ENCODE measurements around the gene SCGB1D4.

SCGB1D4 gene

GRCh38 chr11:62273789-62274275 is 25.0 kb downstream of the SCGB1D4 start:
- no peak for DNase-seq (ENCODE audit: low spot score)

GRCh38 chr11:62273284-62273683 is 25.6 kb downstream of the SCGB1D4 start:
- no peak for DNase-seq (ENCODE audit: low spot score)

DNA sequence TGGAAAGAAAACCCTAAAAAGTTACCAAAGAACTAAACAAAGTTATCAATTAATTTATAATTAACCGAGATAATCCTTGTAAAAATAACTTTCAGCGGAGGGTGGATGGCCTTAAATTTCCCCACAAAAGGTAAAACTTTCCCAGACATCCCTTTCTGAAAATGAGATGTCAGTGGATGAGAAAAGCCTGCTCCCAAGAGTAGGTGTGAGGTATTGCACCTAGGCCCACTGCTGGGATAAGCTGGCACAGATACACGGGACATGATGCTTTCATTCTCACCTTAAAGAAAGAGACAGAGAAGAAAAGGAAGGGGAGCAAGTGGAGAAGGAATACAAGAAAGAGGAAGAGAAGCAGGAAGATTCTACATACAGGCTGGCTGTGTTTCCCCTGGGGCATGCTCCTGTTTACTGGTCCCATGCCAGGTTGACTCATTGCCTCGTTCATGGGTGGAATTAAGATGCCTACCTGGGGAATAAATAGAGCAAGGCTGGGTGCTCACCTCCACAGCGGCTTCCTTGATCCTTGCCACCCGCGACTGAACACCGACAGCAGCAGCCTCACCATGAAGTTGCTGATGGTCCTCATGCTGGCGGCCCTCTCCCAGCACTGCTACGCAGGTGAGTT is 29.1 kb downstream of the SCGB1D4 start, which contains the start of gene SCGB2A2:
SCGB2A2 (plus strand) TSS at position 505 of the 625 bp plus-strand sequence; CDS start at position 564, 59 bp downstream.
- peak; percentile 40 for DNase-seq (ENCODE audit: low spot score)

DNA sequence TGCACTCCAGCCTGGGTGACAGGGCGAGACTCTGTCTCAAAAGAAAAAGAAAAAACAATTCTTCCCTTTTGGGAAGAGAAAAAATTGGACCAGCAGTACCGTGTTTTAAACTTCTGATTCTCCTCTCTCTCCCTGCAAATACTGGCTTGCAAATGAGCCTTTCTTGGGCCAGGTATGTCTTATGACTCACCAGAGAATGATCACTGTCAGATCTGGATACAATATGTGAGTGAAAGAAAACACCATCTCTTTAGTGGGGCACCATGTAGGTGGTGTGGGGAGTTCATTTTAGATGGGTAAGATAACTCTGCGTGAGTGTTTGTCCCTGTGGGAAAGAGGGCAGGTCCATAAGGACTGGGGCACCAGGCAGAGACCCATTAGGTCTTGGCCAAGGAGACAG is 31.3 kb downstream of the SCGB1D4 start:
- DNase-seq (ENCODE audit: low spot score) = no peak

DNA sequence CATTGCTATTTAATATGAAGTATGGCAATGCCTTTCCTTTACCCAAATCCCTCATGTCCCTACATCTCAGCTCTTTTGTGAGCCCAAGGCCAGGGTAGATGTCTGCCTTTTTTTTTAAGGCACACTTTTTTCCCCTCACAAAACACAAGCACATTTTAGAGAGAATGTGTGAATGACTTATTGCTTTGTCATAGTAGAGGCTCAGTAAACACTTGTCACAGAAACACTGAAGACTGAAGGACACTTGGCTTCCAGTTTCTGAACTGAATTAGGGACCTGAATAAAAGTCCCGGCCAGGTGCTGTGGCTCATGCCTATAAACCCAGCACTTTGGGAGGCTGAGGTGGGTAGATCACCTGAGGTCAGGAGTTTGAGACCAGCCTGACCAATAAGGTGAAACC is 31.8 kb downstream of the SCGB1D4 start:
- DNase-seq (ENCODE audit: low spot score) = no peak

DNA sequence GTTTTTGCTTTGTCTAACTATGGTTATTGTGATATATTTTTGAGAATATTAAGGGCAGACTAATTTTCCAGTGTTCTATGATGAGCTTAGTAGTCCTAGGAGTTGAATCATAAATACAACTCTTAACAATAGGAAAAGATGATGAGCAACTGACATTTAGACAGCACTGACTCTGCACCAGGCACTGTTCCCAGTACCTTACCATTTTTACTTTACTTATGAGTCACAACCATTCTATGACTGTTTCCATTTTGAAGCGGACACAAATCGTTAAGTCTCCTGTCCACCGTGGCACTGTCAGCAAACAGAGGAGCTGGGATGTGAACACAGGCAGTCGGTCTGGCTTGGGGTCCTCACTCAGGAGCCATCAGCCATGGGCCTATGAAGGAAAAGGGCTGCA is 32.3 kb downstream of the SCGB1D4 start:
- DNase-seq (ENCODE audit: low spot score) = no peak

GRCh38 chr11:62264004-62264403 is 34.9 kb downstream of the SCGB1D4 start:
- no peak for DNase-seq (ENCODE audit: low spot score)

DNA sequence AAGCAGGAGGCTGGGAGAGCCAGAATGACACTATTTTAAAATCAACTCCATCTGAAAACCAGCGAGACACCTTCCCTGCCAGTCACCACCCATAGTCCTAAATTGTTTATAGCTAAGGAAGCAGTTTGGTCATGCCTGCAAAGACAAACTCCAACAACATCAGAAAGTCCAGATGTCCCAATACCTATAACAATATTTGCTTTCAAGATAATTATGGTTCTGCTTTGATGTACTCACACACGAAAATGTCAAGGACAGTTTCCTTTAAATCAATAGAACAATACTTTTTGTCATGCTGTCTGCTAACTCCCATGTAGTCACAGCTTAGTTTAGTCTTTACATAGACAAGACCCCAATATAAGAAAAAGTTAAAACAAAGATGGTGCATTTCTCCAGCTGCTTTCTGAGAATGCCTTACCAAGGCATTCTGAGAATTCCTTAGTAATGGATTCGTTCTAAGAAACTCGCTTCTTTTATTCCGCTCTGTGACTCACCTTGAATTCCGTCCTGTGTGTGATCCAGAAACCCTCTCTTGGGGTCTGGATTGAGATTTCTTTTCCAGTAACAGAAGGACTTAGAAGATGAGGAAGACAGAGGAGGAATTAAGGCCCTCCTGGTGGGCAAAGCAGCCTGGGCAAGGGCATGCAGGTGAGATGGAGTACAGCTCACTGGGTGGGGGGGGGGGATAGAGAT is 38.5 kb downstream of the SCGB1D4 start:
- no peak for DNase-seq (ENCODE audit: low spot score)

- no peak for DNase-seq (ENCODE audit: low spot score)
Observed at GRCh38 chr11:62256281-62256680, 42.6 kb downstream of the SCGB1D4 start.

- DNase-seq (ENCODE audit: low spot score) = no peak
Observed at GRCh38 chr11:62253999-62254542, 44.8 kb downstream of the SCGB1D4 start.

DNA sequence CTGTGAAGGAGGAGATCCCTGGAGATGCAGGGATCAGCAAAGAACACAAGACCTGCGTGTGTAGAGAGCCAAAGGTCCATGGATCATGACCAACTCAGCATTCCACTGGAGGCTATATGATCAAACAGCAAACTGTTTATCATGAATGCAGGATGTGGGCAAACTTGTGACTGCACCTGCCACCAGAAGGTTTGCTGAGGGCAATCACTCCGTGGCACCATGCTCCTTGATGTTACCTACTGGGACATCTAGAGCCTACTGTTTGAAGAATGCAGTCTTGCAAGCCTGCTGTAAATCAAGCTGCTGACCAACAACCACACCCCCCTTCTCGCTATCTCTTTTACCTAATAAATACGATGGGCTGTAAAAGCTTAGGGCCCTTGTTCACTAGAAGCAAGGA is 47.2 kb downstream of the SCGB1D4 start:
- no peak for DNase-seq (ENCODE audit: low spot score)

All from D341Med (cell line).